WTC11 (cell line): ENCODE measurements around the gene FAM120AOS. TPM values are rescaled to one million over a fixed set of nuclear protein-coding genes. Genes with fewer than 3 reads are reported as not detected.

ENCODE experiments used
- ATAC-seq: fragments of 200-7000 bp; cut with Tn5 transposase; 2 replicates; pipeline ENCODE4 v1.10.0; 2021; ENCODE audit warnings: mild to moderate bottlenecking, moderate library complexity
- CTCF ChIA-PET: fragments of 300-600 bp; sonication (Branson Sonifier 250); formaldehyde crosslinking; loops from one replicate; lab custom pipeline; 2021; ENCODE audit warnings: antibody characterized with exemption; lab: Charles Lee
- POLR2A ChIA-PET: fragments of 350-600 bp; sonication (Branson Sonifier 250); formaldehyde crosslinking; loops from one replicate; lab custom pipeline; 2021; ENCODE audit warnings: antibody characterized with exemption; lab: Charles Lee
- DNase-seq: peaks from one replicate; pipeline ENCODE4 v3.0.0; 2021; ENCODE audit warnings: low spot score
- H3K27ac Mint-ChIP-seq: 2 replicates; pipeline ENCODE4 v1.8.0; 2021; ENCODE audit warnings: mixed read lengths
- H3K27me3 Mint-ChIP-seq: 2 replicates; pipeline ENCODE4 v1.8.0; 2021; ENCODE audit warnings: low read depth, mild to moderate bottlenecking, moderate library complexity, mixed read lengths
- H3K36me3 Mint-ChIP-seq: 2 replicates; pipeline ENCODE4 v1.8.0; 2021; ENCODE audit warnings: mixed read lengths
- H3K4me1 Mint-ChIP-seq: 2 replicates; pipeline ENCODE4 v1.8.0; 2022; ENCODE audit warnings: mixed read lengths
- H3K4me3 Mint-ChIP-seq: 2 replicates; pipeline ENCODE4 v1.8.0; 2021; ENCODE audit warnings: mild to moderate bottlenecking, moderate library complexity, mixed read lengths
- H3K9me3 Mint-ChIP-seq: 2 replicates; pipeline ENCODE4 v1.8.0; 2021; ENCODE audit warnings: mixed read lengths
- AFF4 ChIP-seq: sonication (generic); formaldehyde crosslinking; IDR thresholded peaks from 2 replicates; pipeline ENCODE4 v1.8.1; 2023; ENCODE audit warnings: mild to moderate bottlenecking, missing genetic modification reagents, borderline replicate concordance
- ATF1 ChIP-seq: sonication (generic); formaldehyde crosslinking; IDR thresholded peaks from 2 replicates; pipeline ENCODE4 v1.8.1; 2023; ENCODE audit warnings: mild to moderate bottlenecking, moderate library complexity, missing genetic modification reagents
- E2F4 ChIP-seq: sonication (generic); formaldehyde crosslinking; IDR thresholded peaks from 2 replicates; pipeline ENCODE4 v1.8.1; 2022; ENCODE audit warnings: low read depth, mild to moderate bottlenecking, moderate library complexity, missing genetic modification reagents, borderline replicate concordance
- ETV6 ChIP-seq: sonication (generic); formaldehyde crosslinking; IDR thresholded peaks from 2 replicates; pipeline ENCODE4 v1.8.1; 2022; ENCODE audit warnings: mild to moderate bottlenecking, missing genetic modification reagents
- NFYB ChIP-seq: sonication (generic); formaldehyde crosslinking; conservative IDR thresholded peaks from 2 replicates; pipeline ENCODE4 v1.8.0; 2022; ENCODE audit warnings: low read depth, missing genetic modification reagents
- NR3C1 ChIP-seq: sonication (generic); formaldehyde crosslinking; conservative IDR thresholded peaks from 2 replicates; pipeline ENCODE4 v1.8.1; 2023; ENCODE audit warnings: low read depth, mild to moderate bottlenecking, missing genetic modification reagents
- OVOL2 ChIP-seq: fragments of 250-450 bp; sonication (Bioruptor Pico); IDR thresholded peaks from 2 replicates; pipeline ENCODE4 v1.9.0; 2021; ENCODE audit warnings: mild to moderate bottlenecking, borderline replicate concordance
- SMAD3 ChIP-seq: sonication (generic); formaldehyde crosslinking; IDR thresholded peaks from 2 replicates; pipeline ENCODE4 v1.8.0; 2022; ENCODE audit warnings: missing genetic modification reagents, mild to moderate bottlenecking, borderline replicate concordance
- SMAD4 ChIP-seq: sonication (generic); formaldehyde crosslinking; IDR thresholded peaks from 2 replicates; pipeline ENCODE4 v1.8.0; 2022; ENCODE audit warnings: mild to moderate bottlenecking, missing genetic modification reagents
- ZBTB43 ChIP-seq: sonication (generic); formaldehyde crosslinking; IDR thresholded peaks from 2 replicates; pipeline ENCODE4 v1.8.1; 2023; ENCODE audit warnings: mild to moderate bottlenecking, missing genetic modification reagents
- ZNF121 ChIP-seq: sonication (generic); formaldehyde crosslinking; IDR thresholded peaks from 2 replicates; pipeline ENCODE4 v1.8.0; 2023; ENCODE audit warnings: missing genetic modification reagents
- ZNF232 ChIP-seq: sonication (generic); formaldehyde crosslinking; IDR thresholded peaks from 2 replicates; pipeline ENCODE4 v1.8.0; 2022; ENCODE audit warnings: mild to moderate bottlenecking, missing genetic modification reagents
- ZNF532 ChIP-seq: fragments of 250-450 bp; sonication (Bioruptor Pico); IDR thresholded peaks from 2 replicates; pipeline ENCODE4 v1.9.0; 2021; ENCODE audit warnings: mild to moderate bottlenecking, borderline replicate concordance
- total RNA-seq: library from RNA; stranded (reverse); gene quantifications from 3 replicates; pipeline ENCODE4 v1.2.3, GENCODE V29; 2021
- TF ChIP-seq, protein P1 (sequence below): fragments of 250-450 bp; sonication (Bioruptor Pico); IDR thresholded peaks from 2 replicates; pipeline ENCODE4 v1.9.0; 2021; ENCODE audit warnings: mild to moderate bottlenecking
- TF ChIP-seq, protein P2 (sequence below): sonication (generic); formaldehyde crosslinking; IDR thresholded peaks from 2 replicates; pipeline ENCODE4 v1.8.1; 2022; ENCODE audit warnings: low read depth, missing genetic modification reagents, borderline replicate concordance
- TF ChIP-seq, protein P3 (sequence below): fragments of 250-450 bp; sonication (Bioruptor Pico); IDR thresholded peaks from 2 replicates; pipeline ENCODE4 v1.9.0; 2021; ENCODE audit warnings: moderate library complexity, mild to moderate bottlenecking, inconsistent platforms, borderline replicate concordance

The FAM120AOS gene
- total RNA-seq, 1 experiment from 2014 or later: 44.4 TPM

- no peak for TF ChIP-seq AFF4 (CRISPR knock-in tag)
- TF ChIP-seq, protein P1, sequence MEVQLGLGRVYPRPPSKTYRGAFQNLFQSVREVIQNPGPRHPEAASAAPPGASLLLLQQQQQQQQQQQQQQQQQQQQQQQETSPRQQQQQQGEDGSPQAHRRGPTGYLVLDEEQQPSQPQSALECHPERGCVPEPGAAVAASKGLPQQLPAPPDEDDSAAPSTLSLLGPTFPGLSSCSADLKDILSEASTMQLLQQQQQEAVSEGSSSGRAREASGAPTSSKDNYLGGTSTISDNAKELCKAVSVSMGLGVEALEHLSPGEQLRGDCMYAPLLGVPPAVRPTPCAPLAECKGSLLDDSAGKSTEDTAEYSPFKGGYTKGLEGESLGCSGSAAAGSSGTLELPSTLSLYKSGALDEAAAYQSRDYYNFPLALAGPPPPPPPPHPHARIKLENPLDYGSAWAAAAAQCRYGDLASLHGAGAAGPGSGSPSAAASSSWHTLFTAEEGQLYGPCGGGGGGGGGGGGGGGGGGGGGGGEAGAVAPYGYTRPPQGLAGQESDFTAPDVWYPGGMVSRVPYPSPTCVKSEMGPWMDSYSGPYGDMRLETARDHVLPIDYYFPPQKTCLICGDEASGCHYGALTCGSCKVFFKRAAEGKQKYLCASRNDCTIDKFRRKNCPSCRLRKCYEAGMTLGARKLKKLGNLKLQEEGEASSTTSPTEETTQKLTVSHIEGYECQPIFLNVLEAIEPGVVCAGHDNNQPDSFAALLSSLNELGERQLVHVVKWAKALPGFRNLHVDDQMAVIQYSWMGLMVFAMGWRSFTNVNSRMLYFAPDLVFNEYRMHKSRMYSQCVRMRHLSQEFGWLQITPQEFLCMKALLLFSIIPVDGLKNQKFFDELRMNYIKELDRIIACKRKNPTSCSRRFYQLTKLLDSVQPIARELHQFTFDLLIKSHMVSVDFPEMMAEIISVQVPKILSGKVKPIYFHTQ (CRISPR knock-in tag): no peak
- TF ChIP-seq ZNF532: no peak
- no peak for TF ChIP-seq OVOL2
- no peak for TF ChIP-seq ZNF232
- no peak for TF ChIP-seq SMAD4 (CRISPR knock-in tag)
Measured at GRCh38 chr9:93461821-93462220, 8.4 kb upstream of the FAM120AOS start (continued).

DNA sequence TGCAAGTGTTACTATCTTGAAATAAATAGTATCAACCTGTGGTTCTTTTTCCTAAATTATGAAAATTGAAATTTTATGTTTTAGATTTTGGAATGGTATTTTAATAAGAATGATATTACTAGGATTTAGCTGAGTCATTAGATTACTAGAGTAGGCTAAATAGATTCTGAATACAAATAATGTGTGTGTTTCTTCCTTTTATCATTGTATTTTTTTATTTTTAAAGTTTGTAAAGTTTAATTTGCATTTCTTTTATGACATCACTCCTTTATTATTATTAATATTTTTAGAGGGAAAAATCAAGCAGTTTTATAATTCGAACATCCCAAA, 8.0 kb upstream of the FAM120AOS start:
- ATAC-seq: no peak
- no peaks in the 10 kb centered on the region for H3K27me3 Mint-ChIP-seq
- ChIA-PET POLR2A (no interaction called here), CTCF (no interaction called here)
- H3K4me1 Mint-ChIP-seq: peaks cover 83% of the 10 kb centered on the region
- H3K36me3 Mint-ChIP-seq: no peaks in the 10 kb centered on the region
- no peaks in the 10 kb centered on the region for H3K9me3 Mint-ChIP-seq
- no peak for DNase-seq
- H3K27ac Mint-ChIP-seq: no peak overlapping the region
- H3K4me3 Mint-ChIP-seq: no peak overlapping the region
- TF ChIP-seq, protein P2, sequence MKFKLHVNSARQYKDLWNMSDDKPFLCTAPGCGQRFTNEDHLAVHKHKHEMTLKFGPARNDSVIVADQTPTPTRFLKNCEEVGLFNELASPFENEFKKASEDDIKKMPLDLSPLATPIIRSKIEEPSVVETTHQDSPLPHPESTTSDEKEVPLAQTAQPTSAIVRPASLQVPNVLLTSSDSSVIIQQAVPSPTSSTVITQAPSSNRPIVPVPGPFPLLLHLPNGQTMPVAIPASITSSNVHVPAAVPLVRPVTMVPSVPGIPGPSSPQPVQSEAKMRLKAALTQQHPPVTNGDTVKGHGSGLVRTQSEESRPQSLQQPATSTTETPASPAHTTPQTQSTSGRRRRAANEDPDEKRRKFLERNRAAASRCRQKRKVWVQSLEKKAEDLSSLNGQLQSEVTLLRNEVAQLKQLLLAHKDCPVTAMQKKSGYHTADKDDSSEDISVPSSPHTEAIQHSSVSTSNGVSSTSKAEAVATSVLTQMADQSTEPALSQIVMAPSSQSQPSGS (CRISPR knock-in tag): no peak
- TF ChIP-seq ZNF532 (no peak), ZBTB43 (CRISPR knock-in tag) (no peak), ETV6 (CRISPR knock-in tag) (no peak), SMAD3 (CRISPR knock-in tag) (no peak), NFYB (CRISPR knock-in tag) (no peak), ZNF121 (no peak), E2F4 (CRISPR knock-in tag) (no peak), ATF1 (CRISPR knock-in tag) (no peak), NR3C1 (CRISPR knock-in tag) (no peak)
- TF ChIP-seq, protein P3, sequence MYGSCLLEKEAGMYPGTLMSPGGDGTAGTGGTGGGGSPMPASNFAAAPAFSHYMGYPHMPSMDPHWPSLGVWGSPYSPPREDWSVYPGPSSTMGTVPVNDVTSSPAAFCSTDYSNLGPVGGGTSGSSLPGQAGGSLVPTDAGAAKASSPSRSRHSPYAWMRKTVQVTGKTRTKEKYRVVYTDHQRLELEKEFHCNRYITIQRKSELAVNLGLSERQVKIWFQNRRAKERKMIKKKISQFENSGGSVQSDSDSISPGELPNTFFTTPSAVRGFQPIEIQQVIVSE: no peak
